GM06990 (cell line): Measurements from ENCODE around the gene TKTL2.

Experiments used
- DNase-seq: peaks from one replicate; pipeline ENCODE4 v3.0.0-alpha.2; 2011; ENCODE audit not compliant: insufficient read length; ENCODE audit errors: extremely low read depth
- H3K27me3 ChIP-seq: replicated peaks from 2 replicates; pipeline ENCODE4 v1.6.0; 2011; ENCODE audit warnings: low read length; ENCODE audit not compliant: control insufficient read depth, insufficient read depth
- H3K36me3 ChIP-seq: 2 replicates; pipeline ENCODE4 v1.5.1; 2011; ENCODE audit warnings: low read length; ENCODE audit not compliant: control insufficient read depth, insufficient read depth
- H3K4me3 ChIP-seq: replicated peaks from 2 replicates; pipeline ENCODE4 v1.5.1; 2011; ENCODE audit warnings: low read depth, mild to moderate bottlenecking, control low read depth, low read length
- CTCF ChIP-seq: IDR thresholded peaks from 2 replicates; pipeline ENCODE4 v1.5.1; 2011; ENCODE audit warnings: low read length, control low read depth, mild to moderate bottlenecking, inconsistent platforms; ENCODE audit not compliant: insufficient read depth, poor library complexity, severe bottlenecking

Gene TKTL2

GRCh38 chr4:163440040-163440439 lies 33.5 kb downstream of the TKTL2 start:
- DNase-seq, result no peak
- TF ChIP-seq CTCF, result no peak
- no peaks in the 10 kb centered on the region for H3K36me3 ChIP-seq
- H3K27me3 ChIP-seq, result no peaks in the 10 kb centered on the region
- no peak overlapping the region for H3K4me3 ChIP-seq
